ENCODE results near the gene GRK1. TPM values are rescaled to one million over a fixed set of nuclear protein-coding genes. Genes with fewer than 3 reads are reported as not detected.

GRK1 gene
- total RNA-seq, 1 donor from 2014 or later: not detected

GRCh38 chr13:113775451-113776145, 108.6 kb downstream of the GRK1 start:
- DNase-seq (ENCODE audit: low read depth in 2 of 2): no peak

- no peak for DNase-seq (ENCODE audit: low read depth in 2 of 2)
Observed at GRCh38 chr13:113776231-113777125, 109.5 kb downstream of the GRK1 start.

- DNase-seq (ENCODE audit: low read depth in 2 of 2): peak in 1 of 2 donors; percentile 34
Observed at GRCh38 chr13:113777311-113778260, 110.6 kb downstream of the GRK1 start.

GRCh38 chr13:113781571-113781970, 114.6 kb downstream of the GRK1 start:
- DNase-seq (ENCODE audit: low read depth in 2 of 2): no peak

GRCh38 chr13:113782472-113782871, 115.5 kb downstream of the GRK1 start:
- no peak for DNase-seq (ENCODE audit: low read depth in 2 of 2)

GRCh38 chr13:113783200-113783881, 116.3 kb downstream of the GRK1 start:
- DNase-seq (ENCODE audit: low read depth in 2 of 2): no peak

- no peak for DNase-seq (ENCODE audit: low read depth in 2 of 2)
Observed at GRCh38 chr13:113783966-113784644, 117.1 kb downstream of the GRK1 start.

- DNase-seq (ENCODE audit: low read depth in 2 of 2): no peak
Observed at GRCh38 chr13:113784645-113785024, 117.6 kb downstream of the GRK1 start.

GRCh38 chr13:113785051-113786010, 118.3 kb downstream of the GRK1 start:
- peak; percentile 57 to 86 for DNase-seq (ENCODE audit: low read depth in 2 of 2)

GRCh38 chr13:113786262-113786841, 119.3 kb downstream of the GRK1 start:
- DNase-seq (ENCODE audit: low read depth in 2 of 2): peak; percentile 37 to 54

Other genes starting within 250 kb of the GRK1 start
- gene ADPRHL1, start 213.7 kb upstream of the GRK1 start, total RNA-seq: 0.25 and 0.77 TPM in 2 replicates
- 5.4 and 8.3 TPM in 2 replicates for gene DCUN1D2, start 176.5 kb upstream of the GRK1 start, total RNA-seq
- gene TFDP1, start 82.5 kb upstream of the GRK1 start, total RNA-seq: 45.9 and 48.0 TPM in 2 replicates
- not detected in 2 replicates for gene ATP4B, start 9.0 kb upstream of the GRK1 start, total RNA-seq
- 45.6 and 51.7 TPM in 2 replicates for gene TMEM255B, start 92.0 kb downstream of the GRK1 start, total RNA-seq
- 58.0 and 126 TPM in 2 replicates for gene GAS6, start 196.9 kb downstream of the GRK1 start, total RNA-seq

Measured in dermis microvascular lymphatic vessel endothelial cell (primary cell).